ENCODE measurements around the gene CARD14. TPM values are rescaled to one million over a fixed set of nuclear protein-coding genes. Genes with fewer than 3 reads are reported as not detected.
"Not testable (repeated sequence)": the region's sequence is repeated elsewhere in the genome, so short reads cannot be mapped to it uniquely, and the experiment has no call there.

The CARD14 gene
- total RNA-seq, 1 donor from 2014 or later, result 0.60 TPM

DNA sequence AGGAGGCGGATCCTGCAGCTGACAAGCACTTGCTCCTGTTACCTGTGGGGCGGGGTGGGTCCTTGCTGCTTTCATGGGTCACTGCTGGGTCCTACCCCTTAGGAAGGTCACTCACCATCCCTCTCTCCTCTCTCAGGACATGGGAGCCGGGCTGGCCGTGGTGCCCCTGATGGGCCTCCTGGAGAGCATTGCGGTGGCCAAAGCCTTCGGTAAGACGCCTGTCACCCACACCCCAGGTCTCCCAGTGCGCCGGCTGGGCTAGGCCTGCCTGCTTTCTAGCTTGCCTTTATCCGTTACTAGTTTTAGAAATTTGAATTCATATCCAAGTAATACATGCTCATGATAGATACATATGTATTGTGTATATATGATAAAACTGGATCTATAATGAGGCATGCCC, 67.6 kb downstream of the CARD14 start:
- no peak for DNase-seq (ENCODE audit: low spot score)
- no peak overlapping the region for H3K4me3 Mint-ChIP-seq
- Histone ChIP-seq H3K79me2 (ENCODE audit: low read depth) (no peaks in the 10 kb centered on the region), H3K4me3 (no peak overlapping the region), H2AFZ (replicated peaks) (no peak overlapping the region), H3K36me3 (peaks cover 3% of the 10 kb centered on the region), H3K9me3 (ENCODE audit: low read depth) (no peaks in the 10 kb centered on the region), H4K20me1 (ENCODE audit: low read depth) (no peaks in the 10 kb centered on the region), H3K27me3 (no peaks in the 10 kb centered on the region), H3K4me2 (no peak overlapping the region), H3K4me1 (no peaks in the 10 kb centered on the region), H3K27ac (no peak overlapping the region), H3K9ac (no peak overlapping the region), H3F3A (ENCODE audit: low read depth) (no peaks in the 10 kb centered on the region)
- H3K4me1 Mint-ChIP-seq, result no peaks in the 10 kb centered on the region
- H3K27ac Mint-ChIP-seq, result no peak overlapping the region
- H3K27me3 Mint-ChIP-seq (ENCODE audit: insufficient read depth, low read depth), result peaks cover 7% of the 10 kb centered on the region
- TF ChIP-seq EZH2phosphoT487 (IDR thresholded peaks at IDR 0.05), result no peak
- TF ChIP-seq EZH2 (IDR thresholded peaks at IDR 0.05), result no peak
- TF ChIP-seq, protein P1, sequence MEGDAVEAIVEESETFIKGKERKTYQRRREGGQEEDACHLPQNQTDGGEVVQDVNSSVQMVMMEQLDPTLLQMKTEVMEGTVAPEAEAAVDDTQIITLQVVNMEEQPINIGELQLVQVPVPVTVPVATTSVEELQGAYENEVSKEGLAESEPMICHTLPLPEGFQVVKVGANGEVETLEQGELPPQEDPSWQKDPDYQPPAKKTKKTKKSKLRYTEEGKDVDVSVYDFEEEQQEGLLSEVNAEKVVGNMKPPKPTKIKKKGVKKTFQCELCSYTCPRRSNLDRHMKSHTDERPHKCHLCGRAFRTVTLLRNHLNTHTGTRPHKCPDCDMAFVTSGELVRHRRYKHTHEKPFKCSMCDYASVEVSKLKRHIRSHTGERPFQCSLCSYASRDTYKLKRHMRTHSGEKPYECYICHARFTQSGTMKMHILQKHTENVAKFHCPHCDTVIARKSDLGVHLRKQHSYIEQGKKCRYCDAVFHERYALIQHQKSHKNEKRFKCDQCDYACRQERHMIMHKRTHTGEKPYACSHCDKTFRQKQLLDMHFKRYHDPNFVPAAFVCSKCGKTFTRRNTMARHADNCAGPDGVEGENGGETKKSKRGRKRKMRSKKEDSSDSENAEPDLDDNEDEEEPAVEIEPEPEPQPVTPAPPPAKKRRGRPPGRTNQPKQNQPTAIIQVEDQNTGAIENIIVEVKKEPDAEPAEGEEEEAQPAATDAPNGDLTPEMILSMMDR (IDR thresholded peaks at IDR 0.05), result no peak
- peaks cover 27% of the 10 kb centered on the region for H3K36me3 Mint-ChIP-seq
- peaks cover 16% of the 10 kb centered on the region for H3K9me3 Mint-ChIP-seq

DNA sequence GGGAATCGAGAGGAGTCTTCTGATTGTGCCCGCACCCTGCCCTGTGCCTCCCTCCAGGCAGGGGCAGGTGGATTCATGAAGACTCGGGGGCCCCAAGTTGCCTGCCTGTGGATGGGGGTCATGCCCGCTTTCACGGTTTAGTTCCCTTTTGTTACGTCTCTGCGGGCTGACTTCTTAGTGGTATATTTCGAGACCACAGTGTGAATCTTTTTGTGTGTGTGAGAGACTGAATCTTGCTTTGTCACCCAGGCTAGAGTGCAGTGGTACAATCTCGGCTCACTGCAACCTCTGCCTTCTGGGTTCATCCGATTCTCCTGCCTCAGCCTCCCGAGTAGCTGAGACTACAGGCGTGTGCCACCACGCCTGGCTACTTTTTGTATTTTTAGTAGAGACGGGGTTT, 72.7 kb downstream of the CARD14 start:
- H3K36me3 Mint-ChIP-seq, result peaks cover 16% of the 10 kb centered on the region
- Histone ChIP-seq H3K9me3 (ENCODE audit: low read depth) (no peaks in the 10 kb centered on the region), H3K36me3 (no peaks in the 10 kb centered on the region), H3K4me1 (no peaks in the 10 kb centered on the region), H2AFZ (replicated peaks) (no peak overlapping the region), H4K20me1 (ENCODE audit: low read depth) (no peaks in the 10 kb centered on the region), H3F3A (ENCODE audit: low read depth) (no peaks in the 10 kb centered on the region), H3K27ac (no peak overlapping the region), H3K27me3 (no peaks in the 10 kb centered on the region), H3K79me2 (ENCODE audit: low read depth) (no peaks in the 10 kb centered on the region), H3K4me3 (no peak overlapping the region), H3K9ac (no peak overlapping the region), H3K4me2 (no peak overlapping the region)
- H3K4me3 Mint-ChIP-seq, result no peak overlapping the region
- no peaks in the 10 kb centered on the region for H3K4me1 Mint-ChIP-seq
- no peak for TF ChIP-seq EZH2 (IDR thresholded peaks at IDR 0.05)
- TF ChIP-seq EZH2phosphoT487 (IDR thresholded peaks at IDR 0.05), result no peak
- TF ChIP-seq, protein P1 (IDR thresholded peaks at IDR 0.05), result no peak
- H3K27ac Mint-ChIP-seq, result no peak overlapping the region
- H3K9me3 Mint-ChIP-seq, result no peaks in the 10 kb centered on the region
- H3K27me3 Mint-ChIP-seq (ENCODE audit: insufficient read depth, low read depth), result peaks cover 4% of the 10 kb centered on the region
- no peak for DNase-seq (ENCODE audit: low spot score)

DNA sequence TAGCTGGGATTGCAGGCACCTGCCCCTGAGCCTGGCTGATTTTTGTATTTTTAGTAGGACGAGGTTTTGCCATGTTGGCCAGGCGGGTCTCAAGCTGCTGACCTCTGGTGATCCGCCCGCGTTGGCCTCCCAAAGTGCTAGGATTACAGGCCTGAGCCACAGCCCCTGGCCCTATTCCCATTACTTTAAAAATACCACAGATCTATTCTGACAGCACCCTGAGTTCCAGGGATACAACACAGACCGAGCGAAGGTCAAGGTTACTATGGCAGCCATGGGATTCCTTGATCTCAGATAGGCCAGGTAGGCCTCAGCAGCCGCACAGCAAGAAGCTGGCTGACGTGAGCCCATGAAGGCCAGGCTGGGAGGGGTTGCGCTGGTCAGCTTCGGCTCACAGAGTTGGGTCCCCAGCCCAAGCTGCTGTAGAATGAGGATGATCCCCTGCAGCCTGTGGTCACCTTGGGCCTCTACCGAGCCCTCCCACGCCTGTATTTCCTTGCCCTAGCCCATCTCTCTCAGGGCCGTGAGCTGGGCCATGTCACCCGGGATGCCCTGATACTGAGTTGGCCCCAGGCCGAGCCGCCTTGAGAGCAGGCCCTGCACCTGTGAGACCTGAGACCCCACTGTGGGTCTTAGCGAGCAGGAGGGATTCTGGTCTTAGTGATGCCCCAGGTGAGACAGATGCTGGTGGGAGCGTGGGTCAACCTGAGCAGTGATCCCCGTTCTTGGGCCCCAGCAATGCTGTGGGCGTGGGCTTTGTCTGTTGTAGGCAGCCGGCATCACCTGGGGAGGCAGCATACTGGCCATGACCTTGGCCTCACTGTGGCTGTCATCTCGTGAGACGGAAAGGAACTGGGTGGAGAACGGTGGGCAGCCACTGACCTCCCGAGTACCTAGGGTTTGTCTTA, 74.0 kb downstream of the CARD14 start:
- H3K4me1 Mint-ChIP-seq, result no peaks in the 10 kb centered on the region
- no peak overlapping the region for H3K27ac ChIP-seq
- H3K4me1 ChIP-seq, result no peaks in the 10 kb centered on the region
- no peak for DNase-seq (ENCODE audit: low spot score)
- H3K27me3 ChIP-seq, result no peaks in the 10 kb centered on the region
- no peak overlapping the region for H3K4me3 ChIP-seq
- no peak overlapping the region for H3K27ac Mint-ChIP-seq
- no peaks in the 10 kb centered on the region for H3K79me2 ChIP-seq (ENCODE audit: low read depth)
- no peaks in the 10 kb centered on the region for H3K36me3 ChIP-seq
- no peaks in the 10 kb centered on the region for H3K9me3 Mint-ChIP-seq
- no peak overlapping the region for H3K9ac ChIP-seq
- no peak overlapping the region for H3K4me2 ChIP-seq
- H3F3A ChIP-seq (ENCODE audit: low read depth), result no peaks in the 10 kb centered on the region
- no peak for TF ChIP-seq EZH2 (IDR thresholded peaks at IDR 0.05)
- no peak for TF ChIP-seq EZH2phosphoT487 (IDR thresholded peaks at IDR 0.05)
- TF ChIP-seq, protein P1 (IDR thresholded peaks at IDR 0.05), result no peak
- no peak overlapping the region for H3K4me3 Mint-ChIP-seq
- H3K36me3 Mint-ChIP-seq, result peaks cover 13% of the 10 kb centered on the region
- no peaks in the 10 kb centered on the region for H4K20me1 ChIP-seq (ENCODE audit: low read depth)
- H2AFZ ChIP-seq (replicated peaks), result no peak overlapping the region
- H3K27me3 Mint-ChIP-seq (ENCODE audit: insufficient read depth, low read depth), result peaks cover 4% of the 10 kb centered on the region
- H3K9me3 ChIP-seq (ENCODE audit: low read depth), result no peaks in the 10 kb centered on the region

DNA sequence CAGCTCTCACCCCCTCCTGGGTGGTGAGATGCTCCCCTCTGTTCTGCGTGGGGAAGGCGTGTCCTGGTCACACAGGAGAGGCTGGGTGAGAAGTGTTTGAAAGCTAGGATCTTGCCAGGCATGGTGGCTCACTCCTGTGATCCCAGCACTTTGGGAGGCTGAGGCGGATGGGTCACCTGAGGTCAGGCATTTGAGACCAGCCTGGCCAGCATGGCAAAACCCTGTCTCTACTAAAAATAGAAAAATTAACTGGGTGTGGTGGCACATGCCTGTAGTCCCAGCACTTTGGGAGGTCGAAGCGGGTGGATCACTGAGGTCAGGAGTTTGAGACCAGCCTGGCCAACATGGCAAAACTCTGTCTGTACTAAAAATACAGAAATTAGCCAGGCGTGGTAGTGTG, 74.6 kb downstream of the CARD14 start:
- H3K27me3 Mint-ChIP-seq (ENCODE audit: insufficient read depth, low read depth); H3K9ac ChIP-seq; H2AFZ ChIP-seq (replicated peaks); H3K4me3 Mint-ChIP-seq; H3K27ac ChIP-seq; H3K9me3 Mint-ChIP-seq; H3K27me3 ChIP-seq; H3K4me1 ChIP-seq; H3K4me3 ChIP-seq; H3K9me3 ChIP-seq (ENCODE audit: low read depth); DNase-seq (ENCODE audit: low spot score); H3K27ac Mint-ChIP-seq; H3K36me3 ChIP-seq; H4K20me1 ChIP-seq (ENCODE audit: low read depth); H3K4me1 Mint-ChIP-seq; H3F3A ChIP-seq (ENCODE audit: low read depth); H3K79me2 ChIP-seq (ENCODE audit: low read depth); H3K4me2 ChIP-seq: not testable (repeated sequence)
- H3K36me3 Mint-ChIP-seq, result peaks cover 13% of the 10 kb centered on the region
